ENCODE results near the gene KCNN4.

DNA sequence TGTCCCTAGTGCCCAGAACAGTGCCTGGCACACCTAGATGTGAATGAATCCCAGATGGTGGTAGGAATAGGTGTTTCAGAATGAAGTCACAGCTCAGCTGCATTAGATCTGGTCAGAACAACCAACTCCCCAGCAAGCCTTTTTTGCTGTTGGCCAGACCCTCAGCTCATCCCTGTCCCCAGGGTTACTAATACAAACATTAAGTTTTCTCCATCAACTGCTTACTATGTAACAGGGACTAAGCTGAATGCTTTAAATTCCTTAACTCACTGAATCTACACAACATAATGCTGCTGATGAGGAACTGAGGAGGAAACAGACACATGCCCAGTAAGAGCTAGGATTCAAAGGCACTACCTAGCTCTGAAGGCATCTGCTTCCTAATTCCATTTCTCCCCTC, 44.8 kb downstream of the KCNN4 start:
- no peak for TF ChIP-seq CTCF (IDR thresholded peaks at IDR 0.05)
- TF ChIP-seq ZFX (IDR thresholded peaks at IDR 0.05; ENCODE audit: borderline replicate concordance): no peak

All from 22Rv1 (cell line).